ENCODE results near the gene ERH. TPM values are rescaled to one million over a fixed set of nuclear protein-coding genes. Genes with fewer than 3 reads are reported as not detected.

Gene ERH
- total RNA-seq, 1 donor from 2014 or later = 308 TPM

DNA sequence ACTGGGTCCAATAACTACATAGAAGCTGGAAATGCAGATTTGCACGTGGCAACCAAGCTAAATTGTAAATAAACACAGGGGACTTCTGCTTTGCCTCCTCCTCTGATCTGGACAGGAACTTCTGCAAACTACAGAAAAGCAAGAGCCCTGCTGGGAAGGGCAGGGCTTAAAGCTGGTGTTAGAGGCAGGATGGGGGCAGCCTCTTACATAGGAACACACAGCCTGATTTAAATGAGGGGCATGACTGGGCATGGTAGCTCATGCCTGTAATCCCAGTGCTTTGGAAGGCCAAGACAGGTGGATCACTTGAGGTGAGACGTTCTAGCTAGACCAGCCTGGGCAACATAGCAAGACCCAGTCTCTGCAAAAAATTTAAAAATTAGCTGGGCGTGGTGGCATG lies 46.7 kb downstream of the ERH start:
- H3K36me3 Mint-ChIP-seq = no peaks in the 10 kb centered on the region
- H3K4me1 Mint-ChIP-seq (ENCODE audit: unreplicated experiment) = peaks cover 11% of the 10 kb centered on the region
- no peak for DNase-seq (ENCODE audit: extremely low spot score, unreplicated experiment)
- TF ChIP-seq, protein P1, sequence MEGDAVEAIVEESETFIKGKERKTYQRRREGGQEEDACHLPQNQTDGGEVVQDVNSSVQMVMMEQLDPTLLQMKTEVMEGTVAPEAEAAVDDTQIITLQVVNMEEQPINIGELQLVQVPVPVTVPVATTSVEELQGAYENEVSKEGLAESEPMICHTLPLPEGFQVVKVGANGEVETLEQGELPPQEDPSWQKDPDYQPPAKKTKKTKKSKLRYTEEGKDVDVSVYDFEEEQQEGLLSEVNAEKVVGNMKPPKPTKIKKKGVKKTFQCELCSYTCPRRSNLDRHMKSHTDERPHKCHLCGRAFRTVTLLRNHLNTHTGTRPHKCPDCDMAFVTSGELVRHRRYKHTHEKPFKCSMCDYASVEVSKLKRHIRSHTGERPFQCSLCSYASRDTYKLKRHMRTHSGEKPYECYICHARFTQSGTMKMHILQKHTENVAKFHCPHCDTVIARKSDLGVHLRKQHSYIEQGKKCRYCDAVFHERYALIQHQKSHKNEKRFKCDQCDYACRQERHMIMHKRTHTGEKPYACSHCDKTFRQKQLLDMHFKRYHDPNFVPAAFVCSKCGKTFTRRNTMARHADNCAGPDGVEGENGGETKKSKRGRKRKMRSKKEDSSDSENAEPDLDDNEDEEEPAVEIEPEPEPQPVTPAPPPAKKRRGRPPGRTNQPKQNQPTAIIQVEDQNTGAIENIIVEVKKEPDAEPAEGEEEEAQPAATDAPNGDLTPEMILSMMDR (conservative IDR thresholded peaks at IDR 0.05) = no peak
- no peaks in the 10 kb centered on the region for H3K9me3 Mint-ChIP-seq
- H3K27me3 Mint-ChIP-seq = peaks cover 4% of the 10 kb centered on the region
- H3K27ac Mint-ChIP-seq = no peak overlapping the region
- no peak overlapping the region for H3K4me3 Mint-ChIP-seq

DNA sequence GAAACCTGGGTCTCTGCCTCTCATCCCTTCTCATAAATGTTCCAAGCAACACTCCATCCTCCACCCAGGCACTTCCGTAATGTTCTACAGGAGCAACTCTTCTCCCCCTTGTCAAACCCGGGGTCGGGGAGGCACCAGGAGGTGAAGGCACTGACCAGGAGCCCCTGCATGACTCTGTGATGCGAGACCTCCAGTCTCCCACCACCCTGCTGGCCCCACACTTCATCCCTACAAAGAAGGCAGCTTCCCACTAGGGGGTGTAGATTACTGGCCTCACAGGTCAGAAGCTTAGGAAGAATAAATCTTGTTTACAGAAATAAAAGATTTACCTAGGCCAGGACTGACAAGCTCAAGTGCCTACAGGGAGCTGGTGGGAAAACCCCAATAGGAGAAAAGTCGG lies 47.2 kb downstream of the ERH start:
- Mint-ChIP-seq H3K27me3 (peaks cover 4% of the 10 kb centered on the region), H3K4me3 (no peak overlapping the region), H3K9me3 (no peaks in the 10 kb centered on the region), H3K4me1 (ENCODE audit: unreplicated experiment) (peaks cover 11% of the 10 kb centered on the region), H3K36me3 (no peaks in the 10 kb centered on the region), H3K27ac (no peak overlapping the region)
- no peak for DNase-seq (ENCODE audit: extremely low spot score, unreplicated experiment)
- TF ChIP-seq, protein P1 (conservative IDR thresholded peaks at IDR 0.05) = no peak

DNA sequence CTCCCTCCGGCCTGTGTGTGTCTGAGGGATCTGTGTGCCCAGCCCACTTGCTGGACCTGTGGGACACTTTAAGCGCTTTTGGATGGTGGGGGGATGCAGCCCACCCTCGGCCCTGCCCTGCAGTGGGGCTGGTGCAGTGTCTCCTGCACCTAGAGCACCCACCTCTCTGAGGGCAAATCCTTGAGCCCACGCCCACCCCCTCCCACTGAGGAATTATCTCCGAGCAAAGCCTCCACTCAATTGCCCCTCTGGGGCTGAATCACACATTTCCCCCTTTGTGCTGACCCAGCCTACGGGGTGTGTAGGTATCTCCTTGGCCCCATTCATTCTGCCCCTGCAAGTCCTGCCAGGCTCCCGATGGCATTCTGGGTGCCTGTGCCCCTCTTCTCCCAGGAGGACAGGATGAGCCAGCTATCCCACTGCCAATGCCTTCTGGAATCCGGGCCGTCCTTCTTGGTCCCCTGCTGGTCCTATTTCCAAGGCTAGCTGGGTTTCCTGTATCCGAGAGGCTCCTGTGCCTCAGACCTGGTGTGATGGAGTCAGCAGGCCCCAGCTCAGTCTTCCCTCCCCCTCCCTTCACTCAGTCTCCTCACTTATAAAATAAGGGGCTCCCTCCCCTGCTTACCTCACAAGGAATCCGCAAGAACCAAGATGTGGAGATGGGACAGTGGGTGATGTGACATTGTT lies 48.9 kb downstream of the ERH start:
- H3K9me3 Mint-ChIP-seq = no peaks in the 10 kb centered on the region
- DNase-seq (ENCODE audit: extremely low spot score, unreplicated experiment) = no peak
- TF ChIP-seq, protein P1 (conservative IDR thresholded peaks at IDR 0.05) = no peak
- H3K36me3 Mint-ChIP-seq = no peaks in the 10 kb centered on the region
- H3K27me3 Mint-ChIP-seq = peaks cover 4% of the 10 kb centered on the region
- H3K4me3 Mint-ChIP-seq = no peak overlapping the region
- H3K4me1 Mint-ChIP-seq (ENCODE audit: unreplicated experiment) = peaks cover 5% of the 10 kb centered on the region
- no peak overlapping the region for H3K27ac Mint-ChIP-seq

DNA sequence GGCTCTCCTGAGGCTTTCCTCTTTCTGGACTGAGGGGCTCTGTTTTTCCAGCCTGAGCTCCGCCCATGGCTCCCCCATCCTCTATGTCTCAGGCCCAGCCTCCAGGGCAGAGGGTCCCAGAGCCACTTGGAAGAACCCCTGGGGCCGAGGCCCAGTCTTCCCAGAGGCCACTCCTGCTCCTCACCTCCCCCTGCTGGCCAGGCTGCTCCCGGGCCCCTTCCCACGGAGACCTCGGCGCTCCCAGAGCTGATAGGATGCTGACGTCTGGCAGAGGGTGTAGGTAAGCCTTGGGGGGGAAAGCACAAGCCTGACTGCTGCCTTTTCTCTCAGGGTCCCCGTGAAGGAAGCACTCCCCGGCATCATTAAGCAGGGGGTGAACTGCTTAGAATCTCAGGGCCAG lies 51.4 kb downstream of the ERH start:
- no peaks in the 10 kb centered on the region for H3K36me3 Mint-ChIP-seq
- H3K27me3 Mint-ChIP-seq = peaks cover 4% of the 10 kb centered on the region
- H3K9me3 Mint-ChIP-seq = no peaks in the 10 kb centered on the region
- no peak overlapping the region for H3K4me3 Mint-ChIP-seq
- no peak overlapping the region for H3K27ac Mint-ChIP-seq
- H3K4me1 Mint-ChIP-seq (ENCODE audit: unreplicated experiment) = peaks cover 4% of the 10 kb centered on the region
- no peak for DNase-seq (ENCODE audit: extremely low spot score, unreplicated experiment)
- TF ChIP-seq, protein P1 (conservative IDR thresholded peaks at IDR 0.05) = peak; percentile 71

DNA sequence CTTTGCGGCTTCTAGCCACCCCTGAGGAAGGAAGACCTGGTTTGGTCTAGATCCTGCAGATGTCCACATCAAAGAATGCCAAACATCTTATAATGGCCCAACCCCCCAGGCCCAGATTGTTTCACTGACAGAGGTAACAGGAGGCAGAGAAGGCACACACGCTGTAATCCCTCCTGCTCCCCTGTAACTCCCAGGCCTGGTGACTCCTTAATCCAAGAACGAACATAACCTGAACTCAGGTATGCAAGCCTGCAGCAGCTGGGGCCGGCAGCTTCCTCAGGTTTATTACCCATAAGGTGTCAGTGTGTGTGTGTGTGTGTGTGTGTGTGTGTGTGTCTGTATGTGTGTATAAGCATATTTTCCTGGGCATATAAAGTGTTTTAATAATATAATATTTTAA lies 52.7 kb downstream of the ERH start:
- no peak for DNase-seq (ENCODE audit: extremely low spot score, unreplicated experiment)
- H3K9me3 Mint-ChIP-seq = no peaks in the 10 kb centered on the region
- H3K27me3 Mint-ChIP-seq = peaks cover 4% of the 10 kb centered on the region
- TF ChIP-seq, protein P1 (conservative IDR thresholded peaks at IDR 0.05) = no peak
- no peak overlapping the region for H3K4me3 Mint-ChIP-seq
- no peaks in the 10 kb centered on the region for H3K36me3 Mint-ChIP-seq
- no peaks in the 10 kb centered on the region for H3K4me1 Mint-ChIP-seq (ENCODE audit: unreplicated experiment)
- H3K27ac Mint-ChIP-seq = no peak overlapping the region

Measured in type B pancreatic cell (in vitro differentiated cells).